GM12865 (cell line): ENCODE data around the gene PIK3R2.

Experiments used
- DNase-seq: peaks from one replicate; pipeline ENCODE4 v3.0.0; 2010; ENCODE audit warnings: low read depth
- H3K4me3 ChIP-seq: 2 replicates; pipeline ENCODE4 v1.5.1; 2011; ENCODE audit warnings: mild to moderate bottlenecking, low read depth, low read length, control low read depth
- CTCF ChIP-seq: IDR thresholded peaks from 2 replicates; pipeline ENCODE4 v1.5.1; 2011; ENCODE audit warnings: low read length, control low read depth, low read depth, inconsistent platforms; ENCODE audit not compliant: insufficient read depth; ENCODE audit errors: missing control alignments

The PIK3R2 gene

DNA sequence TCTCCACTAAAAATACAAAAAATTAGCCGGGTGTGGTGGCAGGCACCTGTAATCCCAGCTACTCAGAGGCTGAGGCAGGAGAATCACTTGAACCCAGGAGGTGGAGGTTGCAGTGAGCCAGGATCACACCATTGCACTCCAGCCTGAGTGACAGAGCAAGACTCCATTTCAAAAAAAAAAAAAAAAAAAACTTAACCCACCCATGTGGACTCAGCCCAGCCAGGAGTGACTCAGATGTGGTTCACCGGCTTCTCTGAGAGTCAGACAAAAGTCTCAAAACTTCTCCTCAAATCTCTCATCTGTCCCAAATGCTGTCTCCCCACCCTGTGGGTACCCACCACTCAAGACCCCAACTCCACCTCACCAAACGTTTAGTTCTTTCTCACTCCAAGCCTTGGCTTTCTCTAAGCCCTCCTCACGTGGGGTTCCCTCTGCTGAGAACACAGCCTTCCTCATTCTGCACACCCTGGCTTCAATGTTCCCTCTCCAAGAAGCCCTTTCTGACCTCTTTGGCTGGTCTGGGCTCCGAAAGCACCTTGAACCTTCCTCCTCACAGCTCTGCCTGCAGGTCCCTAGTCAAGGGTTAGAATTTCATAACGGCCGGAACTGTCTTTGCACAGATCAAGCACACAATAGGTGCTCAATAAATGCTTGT is 61.9 kb downstream of the PIK3R2 start:
- no peak for DNase-seq
- TF ChIP-seq CTCF, result no peak
- H3K4me3 ChIP-seq, result no peak overlapping the region

GRCh38 chr19:18216789-18217188 is 63.8 kb downstream of the PIK3R2 start:
- TF ChIP-seq CTCF, result no peak
- no peak overlapping the region for H3K4me3 ChIP-seq
- no peak for DNase-seq

DNA sequence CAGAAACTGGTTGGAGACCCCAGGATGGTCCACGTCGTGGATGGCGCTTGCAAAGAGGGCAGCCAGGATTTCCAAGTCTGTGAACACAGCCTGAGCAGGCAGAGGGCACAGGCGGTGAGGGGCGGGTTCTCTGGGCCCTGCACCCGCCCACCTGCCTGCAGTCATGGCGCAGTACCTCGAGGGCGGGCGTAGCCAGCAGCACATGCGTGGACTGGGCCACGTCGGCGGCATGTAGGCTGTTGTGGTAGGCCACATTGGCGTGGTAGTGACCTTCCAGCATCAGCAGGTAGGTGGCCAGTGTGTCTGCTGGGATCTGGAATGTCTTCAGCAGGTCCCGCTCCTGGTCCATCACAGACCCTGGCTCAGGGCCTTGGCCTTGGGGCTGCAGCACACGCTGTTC is 65.2 kb downstream of the PIK3R2 start:
- TF ChIP-seq CTCF, result no peak
- H3K4me3 ChIP-seq, result no peak overlapping the region
- DNase-seq, result no peak

- H3K4me3 ChIP-seq, result no peak overlapping the region
- no peak for TF ChIP-seq CTCF
- DNase-seq, result no peak
These were observed 65.6 kb downstream of the PIK3R2 start for GRCh38 chr19:18218600-18218999.
